GM19463 (cell line): ENCODE data around the gene OPA1.

ENCODE experiments used
- ATAC-seq: cut with Tn5 transposase; IDR thresholded peaks from one replicate; pipeline ENCODE4 v1.9.1; 2021; ENCODE audit warnings: mild to moderate bottlenecking, moderate library complexity; ENCODE audit not compliant: unreplicated experiment

The OPA1 gene

GRCh38 chr3:193648542-193649076 is 55.6 kb downstream of the OPA1 start:
- ATAC-seq, result no peak

DNA sequence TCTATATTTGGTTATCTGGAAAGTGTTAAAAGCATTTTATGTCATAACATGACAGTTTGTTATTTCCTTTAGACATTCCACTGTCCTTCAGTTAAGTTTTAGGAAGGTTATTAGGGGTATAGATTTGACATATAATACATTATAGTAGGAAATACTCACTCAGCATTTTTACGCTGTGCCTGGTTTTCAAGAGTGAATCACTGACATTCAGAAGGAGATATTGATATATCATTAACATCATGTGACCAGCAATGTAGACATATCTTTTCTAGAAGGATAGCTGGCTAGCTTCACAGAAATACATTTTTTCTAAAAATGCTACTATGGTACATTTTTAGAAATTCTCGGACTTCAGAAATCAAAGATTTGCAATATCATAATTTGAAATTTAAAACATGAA is 57.6 kb downstream of the OPA1 start:
- ATAC-seq, result no peak

DNA sequence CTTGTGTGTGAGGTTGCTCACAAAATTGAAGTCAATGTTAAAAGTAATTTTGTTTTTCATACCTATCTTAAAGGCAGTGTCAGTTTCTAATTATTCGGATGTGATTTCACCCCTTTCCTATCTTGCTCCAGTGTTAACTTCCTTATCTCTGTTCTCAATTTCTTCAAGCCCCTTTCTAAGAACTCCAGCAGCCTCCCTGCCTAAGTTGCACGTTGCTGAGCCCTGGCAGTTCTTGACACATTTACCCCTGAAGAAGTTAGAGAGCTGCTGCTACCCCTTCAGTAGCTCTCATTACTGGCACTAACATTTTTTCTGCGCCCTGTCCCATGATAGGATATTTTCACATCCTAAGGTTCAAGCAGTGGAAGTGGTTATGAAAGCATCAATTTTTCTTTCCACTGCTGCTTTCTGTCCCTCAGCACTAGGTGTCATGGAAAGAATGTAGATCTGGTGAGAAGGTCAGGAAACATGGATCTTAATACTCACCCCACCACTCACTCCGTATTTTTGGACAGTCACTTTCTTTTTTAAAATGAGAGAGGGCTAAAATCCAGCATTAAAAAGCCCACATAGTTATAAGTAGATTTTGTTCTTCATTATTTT is 62.9 kb downstream of the OPA1 start:
- no peak for ATAC-seq

- ATAC-seq, result no peak
Measured at GRCh38 chr3:193656445-193656844, 63.4 kb downstream of the OPA1 start.

DNA sequence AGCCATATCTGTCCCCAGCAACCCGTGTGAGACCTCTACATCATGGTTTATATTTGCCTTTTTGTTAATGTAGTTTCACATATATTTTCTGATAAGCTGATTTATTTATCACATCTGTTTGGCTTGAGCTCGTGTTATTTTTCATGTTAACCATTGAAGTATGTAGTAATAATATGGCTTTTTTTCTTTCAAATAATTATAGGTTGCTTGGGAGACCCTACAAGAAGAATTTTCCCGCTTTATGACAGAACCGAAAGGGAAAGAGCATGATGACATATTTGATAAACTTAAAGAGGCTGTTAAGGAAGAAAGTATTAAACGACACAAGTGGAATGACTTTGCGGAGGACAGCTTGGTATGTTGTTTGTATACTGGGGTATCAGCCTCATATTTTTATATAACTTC is 63.9 kb downstream of the OPA1 start:
- no peak for ATAC-seq

DNA sequence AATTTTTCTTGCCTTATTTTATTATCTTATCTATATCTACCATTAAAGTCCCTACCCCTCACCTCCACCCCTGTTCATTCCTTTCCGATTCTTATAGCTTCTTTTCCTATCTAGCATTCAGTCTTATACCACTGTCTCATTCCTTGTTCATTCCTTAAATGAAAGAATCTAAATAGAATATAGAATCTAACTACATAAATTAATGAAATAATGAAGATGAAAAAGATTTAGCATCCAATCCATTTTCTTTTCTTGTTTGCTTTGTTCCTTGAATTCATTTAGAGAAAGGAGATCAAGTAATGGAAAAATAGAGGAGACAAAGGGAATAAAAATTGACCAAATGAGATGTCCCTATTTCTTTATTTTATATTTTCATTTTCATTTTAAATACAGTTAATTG is 67.2 kb downstream of the OPA1 start:
- no peak for ATAC-seq

DNA sequence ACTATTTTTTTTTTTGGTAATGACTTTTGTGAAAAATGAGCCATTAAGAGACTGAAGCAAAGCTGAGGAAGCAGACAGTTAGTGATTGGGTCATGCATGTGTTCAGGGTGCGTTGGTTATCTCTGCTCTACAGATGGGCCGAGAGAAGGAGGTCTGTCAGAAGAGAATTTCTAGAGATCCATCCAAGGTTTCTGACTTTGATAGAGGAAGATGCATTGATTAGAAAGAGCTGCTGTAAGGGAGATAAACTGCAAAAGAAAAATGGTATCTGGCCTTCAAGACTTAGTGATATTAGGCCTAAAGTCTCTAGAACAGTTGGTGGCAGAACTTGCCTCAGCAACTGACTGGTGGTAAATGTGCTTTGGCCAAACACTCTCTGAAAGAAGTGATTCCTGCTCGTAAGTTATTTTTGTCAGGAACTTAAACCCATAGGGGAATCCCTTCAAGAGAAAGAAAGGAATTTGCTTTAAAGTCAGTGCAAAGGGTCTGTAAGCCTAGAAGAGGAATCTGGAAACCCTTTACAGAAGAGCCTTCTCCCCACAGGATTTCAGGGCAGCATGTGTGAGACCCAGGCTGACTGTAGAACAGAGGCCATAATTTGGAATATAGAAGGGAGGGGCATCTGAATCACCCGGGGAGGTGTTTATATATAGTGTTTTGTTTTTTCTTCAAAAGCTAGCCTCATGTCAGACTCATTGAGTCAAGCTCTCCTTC is 67.8 kb downstream of the OPA1 start:
- no peak for ATAC-seq

GRCh38 chr3:193662757-193663322 is 69.8 kb downstream of the OPA1 start:
- no peak for ATAC-seq

DNA sequence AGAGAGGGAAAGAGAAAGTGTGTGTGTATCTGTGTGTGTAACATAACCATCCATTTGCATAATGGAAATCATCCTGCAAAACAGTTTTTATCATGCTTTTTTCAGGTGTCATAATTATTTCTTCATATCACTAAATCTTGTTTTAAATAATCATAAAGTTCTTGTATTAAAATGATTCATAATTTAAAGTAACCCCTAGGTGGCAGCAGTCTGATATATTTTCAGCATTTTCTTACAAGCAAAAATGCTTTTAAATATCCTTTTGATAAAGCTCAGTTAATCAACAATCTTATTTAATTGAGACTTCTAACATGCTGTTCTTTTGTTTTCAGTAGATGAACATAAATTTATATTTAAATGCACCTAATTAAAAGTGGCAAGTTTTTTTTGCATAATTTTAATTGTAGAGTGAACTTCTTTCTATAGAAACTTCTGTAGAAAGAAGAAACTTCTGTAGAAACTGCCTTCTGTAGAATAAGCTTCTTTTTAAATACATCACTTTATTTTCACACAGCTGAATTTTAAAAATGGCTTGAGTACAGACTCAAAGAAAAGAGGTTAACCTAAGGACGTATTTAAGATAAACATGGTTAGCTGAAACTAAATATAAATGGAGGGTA is 72.5 kb downstream of the OPA1 start:
- no peak for ATAC-seq

- ATAC-seq, result no peak
Measured at GRCh38 chr3:193673845-193674244, 80.8 kb downstream of the OPA1 start.

- no peak for ATAC-seq
Measured at GRCh38 chr3:193674714-193675113, 81.7 kb downstream of the OPA1 start.

- no peak for ATAC-seq
Measured at GRCh38 chr3:193677734-193678133, 84.7 kb downstream of the OPA1 start.

DNA sequence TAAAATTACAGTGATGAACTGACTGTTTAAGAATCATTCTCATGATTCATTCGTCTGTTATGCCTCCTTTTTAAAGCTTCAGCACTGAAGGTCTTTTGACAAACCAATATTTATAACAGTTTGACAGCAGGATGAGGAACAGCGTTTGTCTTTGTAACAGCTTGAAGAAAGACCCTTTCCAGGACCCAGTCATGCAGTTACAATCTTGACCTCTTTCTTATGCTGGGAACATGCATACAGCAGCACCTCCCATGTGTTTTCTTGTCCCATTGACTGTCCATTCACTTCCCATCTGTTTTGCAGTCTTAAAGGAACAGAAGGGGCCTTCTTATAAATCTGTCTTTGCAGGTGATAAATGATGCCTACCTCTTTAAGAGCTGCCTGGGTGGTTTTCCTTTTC is 87.2 kb downstream of the OPA1 start:
- no peak for ATAC-seq

- no peak for ATAC-seq
Measured at GRCh38 chr3:193681631-193682030, 88.6 kb downstream of the OPA1 start.

DNA sequence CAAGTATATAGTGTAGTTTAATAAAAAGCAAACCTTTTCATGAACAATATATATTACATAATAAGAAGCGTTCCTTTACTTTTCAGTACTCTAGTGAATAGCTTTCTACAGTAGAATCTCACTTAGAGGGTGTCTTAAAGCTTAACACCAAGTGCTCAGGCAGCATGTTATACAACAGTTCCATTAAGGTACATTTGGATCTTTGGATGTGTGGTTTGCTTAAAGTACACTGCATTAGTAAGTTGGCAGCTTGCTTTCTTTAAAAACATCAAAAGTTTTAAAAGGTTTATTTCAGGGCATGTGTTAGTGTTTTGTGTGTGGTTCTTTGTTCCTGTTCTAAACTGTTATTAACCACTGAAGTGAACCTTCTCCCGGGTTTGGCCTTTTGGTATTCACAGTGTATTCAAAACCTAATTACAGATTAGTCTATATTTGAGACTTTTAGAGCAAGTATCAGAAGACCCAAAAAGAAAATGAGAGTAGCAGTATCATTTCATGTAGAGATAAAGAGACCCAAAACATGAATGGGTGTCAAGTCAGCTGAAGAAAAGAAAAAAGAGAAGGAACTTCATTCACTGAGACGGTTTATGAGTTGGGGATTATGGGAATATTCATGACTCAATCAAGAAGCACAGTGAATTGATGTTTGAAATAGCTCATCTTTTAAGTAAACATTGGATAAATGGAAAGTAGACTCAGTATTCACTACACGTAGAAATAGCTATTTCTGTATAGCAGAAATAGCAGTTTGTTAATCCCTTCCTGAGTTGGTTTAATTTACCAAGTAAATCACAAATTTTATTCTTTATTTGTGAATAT is 93.9 kb downstream of the OPA1 start:
- no peak for ATAC-seq

- no peak for ATAC-seq
Measured at GRCh38 chr3:193688834-193689714, 96.1 kb downstream of the OPA1 start.

DNA sequence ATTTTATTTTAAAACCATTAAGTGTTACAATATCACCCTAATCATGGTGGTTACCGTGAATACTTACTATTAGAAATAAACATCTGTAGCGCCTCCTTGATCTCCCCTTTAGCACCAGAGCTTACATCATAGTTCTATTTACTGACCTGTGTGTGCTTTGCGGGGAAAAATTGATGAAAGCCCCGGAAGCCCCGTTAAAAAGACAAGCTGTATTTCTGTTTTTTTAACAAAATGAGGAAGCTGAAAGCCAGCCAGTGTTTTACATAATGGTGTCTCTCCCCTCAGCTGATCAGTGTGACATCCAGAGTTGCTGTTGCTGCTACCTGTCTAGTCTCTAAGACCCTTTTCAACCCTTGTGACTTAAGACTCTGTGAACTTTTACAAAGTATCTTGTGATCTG is 100.8 kb downstream of the OPA1 start:
- ATAC-seq, result peak; percentile 67

DNA sequence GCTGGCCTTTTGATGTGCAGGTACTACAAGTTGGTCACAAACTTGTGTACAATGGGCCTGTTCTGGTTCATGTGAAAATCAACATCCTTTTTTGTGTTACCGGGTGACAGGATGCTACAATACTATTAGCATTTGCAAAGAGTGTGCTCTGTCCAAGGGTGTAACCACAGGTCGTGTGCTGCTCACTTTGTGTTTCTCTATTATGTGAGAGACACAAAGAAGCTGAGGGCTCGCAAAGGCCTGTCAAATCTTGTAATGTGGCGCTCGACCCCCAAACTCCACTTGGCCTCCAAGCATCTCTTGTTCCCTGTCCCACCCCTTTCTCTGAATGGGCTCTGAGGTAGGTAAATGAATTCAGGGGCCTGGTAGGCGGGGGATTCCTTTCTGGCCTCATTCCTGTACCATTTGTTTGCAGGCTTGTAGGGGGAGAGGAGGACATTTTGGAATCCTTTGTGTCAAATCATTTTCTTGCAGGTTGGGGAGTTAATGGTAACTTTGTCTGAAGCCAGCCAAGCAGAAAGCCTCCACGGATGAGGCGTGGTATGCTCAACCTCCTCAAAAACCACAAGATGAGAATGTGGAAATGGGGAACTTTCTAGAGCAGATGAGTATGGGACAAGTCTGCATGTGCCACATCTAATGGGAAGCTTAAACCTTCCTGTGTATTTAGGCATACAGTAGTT is 109.1 kb downstream of the OPA1 start:
- peak; percentile 86 for ATAC-seq

GRCh38 chr3:193702967-193703366 is 110.0 kb downstream of the OPA1 start:
- no peak for ATAC-seq
